ENCODE measurements around the gene TNIK.

DNA sequence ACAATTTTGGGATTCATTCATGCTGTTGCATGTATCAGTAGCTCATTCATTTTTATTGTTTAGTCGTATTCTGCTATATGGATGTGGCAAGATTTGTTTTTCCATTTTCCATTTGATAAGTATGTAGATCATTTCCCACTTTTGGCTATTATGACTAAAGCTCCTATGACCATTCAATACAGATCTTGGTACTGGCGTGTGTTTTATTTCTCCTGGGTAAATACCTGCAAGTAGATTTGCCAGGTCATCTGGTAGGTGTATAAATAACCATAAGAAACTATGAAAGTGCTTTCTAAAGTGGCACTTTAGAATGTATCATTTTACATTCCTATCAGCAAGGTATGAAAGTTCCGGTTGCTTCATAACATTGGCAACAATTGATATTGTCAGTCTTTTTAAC is 124.6 kb downstream of the TNIK start:
- TF ChIP-seq POLR2A (IDR thresholded peaks at IDR 0.05), result no peak
- TF ChIP-seq, protein P1, sequence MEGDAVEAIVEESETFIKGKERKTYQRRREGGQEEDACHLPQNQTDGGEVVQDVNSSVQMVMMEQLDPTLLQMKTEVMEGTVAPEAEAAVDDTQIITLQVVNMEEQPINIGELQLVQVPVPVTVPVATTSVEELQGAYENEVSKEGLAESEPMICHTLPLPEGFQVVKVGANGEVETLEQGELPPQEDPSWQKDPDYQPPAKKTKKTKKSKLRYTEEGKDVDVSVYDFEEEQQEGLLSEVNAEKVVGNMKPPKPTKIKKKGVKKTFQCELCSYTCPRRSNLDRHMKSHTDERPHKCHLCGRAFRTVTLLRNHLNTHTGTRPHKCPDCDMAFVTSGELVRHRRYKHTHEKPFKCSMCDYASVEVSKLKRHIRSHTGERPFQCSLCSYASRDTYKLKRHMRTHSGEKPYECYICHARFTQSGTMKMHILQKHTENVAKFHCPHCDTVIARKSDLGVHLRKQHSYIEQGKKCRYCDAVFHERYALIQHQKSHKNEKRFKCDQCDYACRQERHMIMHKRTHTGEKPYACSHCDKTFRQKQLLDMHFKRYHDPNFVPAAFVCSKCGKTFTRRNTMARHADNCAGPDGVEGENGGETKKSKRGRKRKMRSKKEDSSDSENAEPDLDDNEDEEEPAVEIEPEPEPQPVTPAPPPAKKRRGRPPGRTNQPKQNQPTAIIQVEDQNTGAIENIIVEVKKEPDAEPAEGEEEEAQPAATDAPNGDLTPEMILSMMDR (IDR thresholded peaks at IDR 0.05), result no peak

All from breast epithelium (tissue), 3 donors.